ENCODE measurements around the gene KNOP1.
A peak's percentile ranks its signal among the peaks of the same experiment; 100 is the strongest.

The KNOP1 gene

GRCh38 chr16:19707569-19708295 lies 10.3 kb downstream of the KNOP1 start:
- DNase-seq (ENCODE audit: low read depth) = no peak

GRCh38 chr16:19706846-19707245 lies 11.2 kb downstream of the KNOP1 start:
- no peak for DNase-seq (ENCODE audit: low read depth)

DNA sequence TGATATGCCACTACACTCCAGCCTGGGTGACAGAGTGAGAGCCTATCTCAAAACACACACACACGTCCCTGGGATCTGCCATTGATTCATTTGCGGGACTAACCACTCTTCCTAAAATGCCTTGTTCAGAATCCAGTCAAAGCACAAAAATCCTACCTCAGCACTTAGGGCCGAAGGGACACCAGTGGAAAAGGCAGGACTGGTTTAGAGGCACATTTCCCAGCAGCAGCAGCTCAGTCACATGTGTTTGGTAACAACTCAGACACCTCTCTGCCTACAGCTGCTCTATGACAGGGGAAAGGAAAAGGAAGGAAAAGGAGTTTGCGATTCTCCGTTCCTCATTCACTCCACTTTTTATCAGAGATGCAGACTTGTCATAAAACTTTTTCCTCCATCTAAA lies 12.2 kb downstream of the KNOP1 start:
- DNase-seq (ENCODE audit: low read depth) = no peak

DNA sequence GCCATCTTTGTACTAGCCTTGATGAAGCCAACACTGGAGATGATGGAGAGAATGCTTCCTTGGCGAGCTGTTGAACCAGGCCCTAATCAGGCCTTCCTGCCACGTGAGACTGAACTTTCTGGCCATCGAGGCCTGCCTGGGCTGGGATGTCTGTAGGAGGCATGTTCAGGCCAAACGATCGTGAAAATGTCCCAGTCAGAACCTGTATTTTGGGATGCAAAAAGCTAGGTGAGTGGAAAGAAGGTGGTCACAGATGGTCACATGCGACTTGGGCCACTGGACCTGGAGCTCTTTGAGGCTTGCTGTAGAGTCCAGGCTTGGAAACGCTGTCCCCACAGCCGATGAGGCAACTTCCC lies 12.9 kb downstream of the KNOP1 start:
- DNase-seq (ENCODE audit: low read depth) = no peak

DNA sequence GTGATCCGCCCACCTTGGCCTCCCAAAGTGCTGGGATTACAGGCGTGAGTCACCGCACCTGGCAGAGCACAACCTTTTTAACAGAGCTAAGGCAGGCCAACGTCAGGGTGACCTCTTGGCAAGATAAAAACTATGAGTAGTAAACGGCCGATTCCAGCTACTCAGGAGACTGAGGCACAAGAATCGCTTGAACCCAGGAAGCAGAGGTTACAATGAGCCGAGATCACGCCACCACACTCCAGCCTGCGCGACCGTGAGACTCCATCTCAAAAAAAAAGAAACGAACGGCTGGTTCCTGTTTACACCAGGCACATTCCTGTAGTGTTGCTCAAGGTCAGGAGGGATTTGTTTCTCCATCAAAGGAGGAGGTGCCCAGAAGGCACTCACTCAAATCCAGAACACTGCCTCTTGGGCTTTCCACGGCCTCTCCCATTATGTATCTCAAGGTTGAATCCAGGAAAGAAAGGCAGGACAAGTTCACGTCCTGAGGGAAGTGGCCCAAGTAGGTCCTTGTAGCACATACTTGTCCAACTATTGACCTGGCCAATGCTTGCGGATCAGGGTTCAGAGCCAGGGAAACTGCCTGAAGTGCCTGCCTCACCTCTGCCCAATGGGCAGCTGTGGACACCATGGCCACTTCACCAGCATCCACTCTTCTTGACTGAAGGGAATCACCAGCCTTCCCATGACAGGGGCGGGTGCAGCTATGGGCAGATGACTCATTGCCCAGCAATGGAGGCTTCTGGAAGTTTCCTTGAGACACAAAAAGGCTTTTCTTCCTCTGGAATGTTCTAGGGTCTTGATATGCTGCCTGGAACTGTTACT lies 13.5 kb downstream of the KNOP1 start:
- peak; percentile 71 for DNase-seq (ENCODE audit: low read depth)

DNA sequence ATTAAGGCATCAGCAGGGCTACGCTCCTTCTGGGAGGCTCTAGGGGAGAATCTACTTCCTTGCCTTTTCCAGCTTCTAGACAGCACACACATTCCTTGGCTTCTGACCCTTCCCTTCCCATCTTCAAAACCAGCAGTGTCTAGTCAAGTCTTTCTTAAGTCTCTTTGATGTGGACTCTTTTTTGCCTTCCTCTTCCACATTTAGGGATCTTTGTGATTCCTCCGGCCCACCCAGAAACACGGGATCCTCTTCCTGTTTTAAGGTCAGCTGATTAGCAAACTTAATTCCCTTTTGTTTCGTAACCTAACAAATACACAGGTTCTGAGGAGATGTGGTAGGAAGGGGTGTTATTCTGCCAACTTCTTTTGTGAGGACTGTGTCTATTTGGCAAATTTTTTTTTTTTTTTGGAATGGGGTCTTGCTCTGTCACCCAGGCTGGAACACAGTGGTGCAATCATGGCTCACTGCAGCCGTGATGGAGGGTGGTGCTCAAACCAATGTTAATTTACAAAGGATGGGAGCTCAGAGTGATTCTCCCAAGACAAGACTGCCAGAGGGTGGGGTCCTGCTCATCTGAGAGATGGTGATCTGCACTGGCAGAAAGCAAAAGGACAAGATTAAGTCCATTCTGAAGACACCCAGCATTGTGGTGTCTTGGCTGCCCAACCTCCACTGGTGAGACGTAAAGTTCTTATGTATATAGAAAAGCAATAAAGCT lies 14.7 kb downstream of the KNOP1 start:
- DNase-seq (ENCODE audit: low read depth) = no peak

DNA sequence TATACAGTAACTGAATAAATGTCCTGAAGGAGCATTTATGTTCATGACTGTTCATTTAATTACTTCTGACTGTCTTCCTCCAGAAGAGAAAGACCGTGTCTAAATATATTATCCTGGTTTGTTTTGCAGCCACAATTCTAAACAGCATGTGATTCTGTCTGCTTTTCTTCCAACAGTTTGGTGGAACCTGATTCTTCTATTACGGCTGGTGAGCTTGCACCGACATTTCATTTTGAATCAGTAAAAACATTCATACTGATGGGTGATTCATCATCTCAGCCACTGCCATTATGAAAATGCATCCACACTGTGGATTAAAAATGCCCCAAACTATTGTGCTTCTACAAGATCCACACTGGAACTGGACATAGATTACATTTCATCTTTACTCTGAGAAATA lies 16.9 kb downstream of the KNOP1 start:
- no peak for DNase-seq (ENCODE audit: low read depth)

GRCh38 chr16:19700319-19700781 lies 17.7 kb downstream of the KNOP1 start:
- peak; percentile 38 for DNase-seq (ENCODE audit: low read depth)

DNA sequence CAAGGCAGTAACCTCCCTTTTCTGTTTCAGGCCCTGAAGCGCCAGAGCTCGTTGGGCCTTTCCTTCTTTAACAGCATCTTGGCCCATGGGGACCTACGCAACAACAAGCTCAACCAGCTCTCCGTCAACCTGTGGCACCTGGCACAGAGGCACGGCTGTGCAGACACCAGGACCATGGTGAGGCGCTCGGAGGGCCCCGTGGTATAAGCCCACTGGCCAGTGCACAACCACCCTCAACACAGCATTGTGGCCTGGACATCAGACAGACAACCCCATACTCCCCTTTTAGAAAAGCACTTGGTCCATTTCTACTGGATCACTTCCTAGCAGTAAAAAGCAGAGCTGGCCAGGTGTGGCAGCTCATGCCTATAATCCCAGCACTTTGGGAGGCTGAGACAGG lies 18.6 kb downstream of the KNOP1 start:
- DNase-seq (ENCODE audit: low read depth) = no peak

DNA sequence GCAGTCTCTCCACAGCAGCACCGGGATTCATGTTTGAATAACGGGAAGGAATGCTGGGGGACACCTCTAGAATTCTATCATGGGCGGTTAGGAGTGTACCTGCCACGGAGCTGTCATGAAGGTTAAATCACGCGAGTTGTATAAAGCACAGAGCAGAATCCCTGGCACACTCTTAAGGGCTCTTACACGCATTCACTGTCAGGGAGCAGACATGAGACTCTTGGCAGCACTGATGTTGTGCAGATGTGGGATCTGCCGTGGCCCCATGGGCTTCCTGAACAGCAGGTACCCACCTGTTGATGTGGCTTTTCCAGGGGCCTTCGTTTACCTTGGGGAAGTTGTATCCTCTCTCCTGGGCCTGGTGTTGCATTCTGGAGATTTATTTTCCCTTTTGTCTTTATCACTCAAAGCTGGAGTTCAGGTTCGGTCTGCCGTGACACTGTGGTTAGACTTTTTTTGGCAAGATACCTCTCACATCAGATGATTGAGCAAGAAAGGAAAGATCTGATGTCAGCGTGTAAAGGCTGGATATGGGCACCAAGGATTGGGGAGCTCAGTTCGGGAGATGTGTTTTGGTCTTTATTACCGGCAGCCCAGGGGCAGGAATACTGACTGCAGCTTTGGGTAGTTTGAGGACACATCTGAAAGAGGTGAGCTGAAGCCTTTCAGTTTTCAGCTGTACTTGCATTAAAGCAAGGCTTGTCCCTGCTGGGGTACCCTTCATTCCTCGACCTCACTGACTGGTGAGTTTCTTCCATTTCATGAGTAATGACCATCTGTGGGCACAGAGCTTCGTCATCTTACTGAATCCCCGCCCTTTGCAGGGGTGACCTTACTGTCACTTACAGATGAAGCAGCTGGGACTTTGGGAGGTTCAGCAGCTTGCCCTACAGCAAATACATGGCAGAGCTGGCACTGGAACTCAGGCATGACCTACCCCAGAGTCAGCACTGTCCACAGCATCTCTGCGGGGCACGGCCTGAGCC lies 19.3 kb downstream of the KNOP1 start:
- no peak for DNase-seq (ENCODE audit: low read depth)

- DNase-seq (ENCODE audit: low read depth) = no peak
Observed at GRCh38 chr16:19697756-19698318, 20.2 kb downstream of the KNOP1 start.

- no peak for DNase-seq (ENCODE audit: low read depth)
Observed at GRCh38 chr16:19696961-19697360, 21.1 kb downstream of the KNOP1 start.

DNA sequence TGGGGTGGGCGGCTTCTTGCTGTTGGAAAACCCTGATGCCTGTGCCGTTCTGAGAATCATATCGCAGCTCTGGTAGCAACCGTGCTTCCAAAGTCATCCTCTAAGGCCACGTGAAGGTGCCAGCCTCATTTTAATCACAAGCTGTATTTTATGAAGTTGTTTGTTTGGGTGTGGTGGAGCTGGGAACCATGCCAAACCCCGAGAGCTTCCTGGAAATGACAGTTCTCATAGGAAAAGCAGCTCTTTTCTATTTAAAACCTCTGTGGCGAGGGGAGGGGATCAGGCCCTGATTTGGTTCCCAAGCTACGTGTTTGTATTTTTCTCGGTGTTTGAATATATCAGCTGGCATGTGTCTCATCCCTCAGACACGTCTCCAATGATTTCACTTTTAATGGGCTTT lies 21.7 kb downstream of the KNOP1 start:
- peak; percentile 73 for DNase-seq (ENCODE audit: low read depth)

DNA sequence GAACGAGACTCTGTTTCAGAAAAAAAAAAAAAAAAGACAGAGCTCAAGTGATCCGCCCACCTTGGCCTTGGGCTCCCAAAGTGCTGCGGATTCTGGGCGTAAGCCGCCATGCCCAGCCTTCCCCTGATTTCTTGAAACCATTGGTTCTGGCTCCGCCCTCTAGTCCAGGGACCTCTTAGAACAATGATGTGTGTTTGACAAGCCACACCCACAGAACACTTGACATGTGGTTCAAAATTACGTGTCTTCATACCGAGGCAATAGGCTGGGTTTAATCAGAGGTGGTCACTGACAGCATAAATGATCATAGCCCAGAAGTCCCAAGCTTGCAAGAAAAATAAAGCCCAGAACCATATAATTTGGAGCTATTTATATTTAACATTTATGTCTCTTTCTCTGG lies 23.0 kb downstream of the KNOP1 start:
- no peak for DNase-seq (ENCODE audit: low read depth)

DNA sequence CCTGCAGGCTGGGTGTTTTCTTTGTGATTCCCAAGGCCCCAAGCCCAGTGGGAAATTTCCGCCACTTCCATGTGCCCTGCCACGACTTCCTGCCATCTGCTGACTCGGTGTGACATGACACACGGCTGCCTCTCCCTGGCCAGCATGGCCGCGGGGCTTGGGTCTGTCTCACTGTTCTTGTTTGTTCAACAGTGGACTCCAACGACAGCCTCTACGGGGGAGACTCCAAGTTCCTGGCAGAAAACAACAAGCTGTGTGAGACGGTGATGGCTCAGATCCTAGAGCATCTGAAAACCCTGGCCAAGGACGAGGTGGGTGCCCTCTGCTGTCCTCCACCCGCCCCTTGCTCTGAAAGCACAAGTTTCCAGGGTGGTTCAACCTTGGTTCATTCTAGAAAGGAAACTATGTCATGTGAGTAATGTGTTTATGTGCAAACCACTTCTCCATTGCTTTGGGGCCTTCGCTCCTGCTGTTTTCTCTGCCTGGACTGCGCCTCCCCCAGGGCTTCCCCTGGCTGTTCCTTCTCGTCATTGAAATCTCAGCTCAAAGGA lies 26.8 kb downstream of the KNOP1 start:
- peak; percentile 45 for DNase-seq (ENCODE audit: low read depth)

DNA sequence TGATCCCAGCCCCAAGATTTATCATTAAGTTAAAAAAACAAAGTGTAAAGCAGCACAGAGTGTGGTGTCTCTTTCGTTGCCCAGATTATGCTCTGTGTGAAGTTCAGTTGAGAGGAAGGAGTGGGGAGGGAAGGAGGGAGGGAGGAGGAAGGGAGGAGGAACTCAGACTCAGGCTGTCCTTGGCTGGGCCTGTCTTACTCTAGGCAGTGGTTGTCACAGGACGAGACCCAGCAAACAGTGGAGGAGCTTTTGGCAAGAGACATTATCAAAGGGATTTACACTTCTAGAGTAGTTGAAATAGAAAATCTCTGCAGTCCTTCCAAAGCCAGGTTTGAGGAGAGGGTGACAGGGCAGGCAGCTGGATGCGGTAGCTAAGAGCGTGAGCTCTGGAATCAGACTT lies 27.8 kb downstream of the KNOP1 start:
- DNase-seq (ENCODE audit: low read depth) = no peak

DNA sequence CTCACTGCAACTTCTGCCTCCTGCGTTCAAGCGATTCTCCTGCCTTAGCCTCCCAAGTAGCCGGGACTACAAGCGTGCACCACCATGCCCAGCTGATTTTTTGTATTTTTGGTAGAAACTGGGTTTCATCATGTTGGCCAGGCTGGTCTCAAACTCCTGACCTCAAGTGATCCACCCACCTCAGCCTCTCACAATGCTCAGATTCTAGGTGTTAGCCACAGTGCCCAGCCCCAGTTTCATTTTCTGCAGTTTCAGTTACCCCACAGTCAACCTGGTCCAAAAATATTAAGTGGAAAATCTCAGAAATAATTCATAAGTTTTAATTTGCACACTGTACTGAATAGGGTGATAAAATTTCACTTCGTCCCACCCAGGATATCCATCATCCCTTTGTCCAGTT lies 28.7 kb downstream of the KNOP1 start:
- DNase-seq (ENCODE audit: low read depth) = no peak

- no peak for DNase-seq (ENCODE audit: low read depth)
Observed at GRCh38 chr16:19688396-19689024, 29.5 kb downstream of the KNOP1 start.

DNA sequence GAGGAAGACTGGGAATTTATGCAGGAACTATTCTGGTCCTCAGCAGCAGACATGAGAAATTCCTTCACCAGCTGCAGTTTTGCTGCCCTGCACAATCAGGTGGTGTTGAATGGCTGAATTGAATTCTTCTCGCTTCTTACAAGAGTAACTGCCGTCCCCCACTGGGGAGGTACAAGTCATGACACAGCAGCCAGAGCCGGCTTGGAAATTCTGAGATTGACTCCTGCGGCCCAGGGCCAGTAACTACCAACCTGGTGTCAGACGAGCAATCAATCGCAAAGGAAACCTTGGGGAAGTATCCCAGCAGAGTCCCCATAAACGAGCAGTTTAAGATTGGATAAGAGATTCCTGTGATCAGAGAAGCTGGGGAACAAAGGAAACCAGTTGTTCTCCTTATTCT lies 30.7 kb downstream of the KNOP1 start:
- no peak for DNase-seq (ENCODE audit: low read depth)

GRCh38 chr16:19685176-19685575 lies 32.9 kb downstream of the KNOP1 start:
- DNase-seq (ENCODE audit: low read depth) = no peak
